ENCODE measurements around the gene P2RX3.

DNA sequence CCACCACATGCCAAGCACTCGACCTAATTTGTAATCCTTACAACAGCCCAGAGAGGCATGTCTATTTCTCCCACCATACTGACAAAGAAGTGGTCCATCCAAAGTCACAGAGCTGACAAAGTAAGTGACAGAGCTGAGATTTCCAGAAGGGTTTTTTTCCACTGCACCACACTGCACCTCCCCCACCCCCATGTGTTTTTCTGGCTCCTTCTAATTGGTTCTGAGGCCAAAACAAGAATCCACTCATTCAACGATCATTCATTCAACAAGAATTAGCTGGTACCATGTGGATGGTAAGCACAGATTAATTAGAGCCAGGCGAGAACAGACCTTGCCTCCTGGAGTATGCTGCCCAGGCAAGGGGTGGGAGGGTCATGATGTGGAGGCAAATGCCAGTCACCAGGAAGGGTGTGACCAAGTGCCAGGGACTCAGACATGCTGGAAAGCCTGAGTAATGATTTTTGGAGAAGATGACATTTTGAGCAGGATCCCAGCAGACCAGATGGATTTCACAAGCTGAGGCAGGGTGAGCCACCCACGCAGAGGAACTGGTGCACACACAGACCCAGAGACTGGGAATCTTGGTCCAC is 67.2 kb downstream of the P2RX3 start:
- TF ChIP-seq EZH2 (IDR thresholded peaks at IDR 0.05; ENCODE audit: borderline replicate concordance, control insufficient read depth, low read depth, low read length) (no peak), POLR2AphosphoS5 (IDR thresholded peaks at IDR 0.05; ENCODE audit: low read length) (no peak), KAT2A (conservative IDR thresholded peaks at IDR 0.05; ENCODE audit: control insufficient read depth, low read depth, low read length) (no peak), TARDBP (IDR thresholded peaks at IDR 0.05; ENCODE audit: borderline replicate concordance) (no peak), ZZZ3 (IDR thresholded peaks at IDR 0.05; ENCODE audit: control insufficient read depth, insufficient read length, low read depth) (no peak), DPF2 (IDR thresholded peaks at IDR 0.05) (no peak), ZNF274 (IDR thresholded peaks at IDR 0.05; ENCODE audit: insufficient read depth, insufficient read length) (no peak), BRCA1 (IDR thresholded peaks at IDR 0.05; ENCODE audit: low read depth, low read length) (no peak), TAF1 (IDR thresholded peaks at IDR 0.05; ENCODE audit: borderline replicate concordance, low read depth, low read length) (no peak), MYB (IDR thresholded peaks at IDR 0.05; ENCODE audit: borderline replicate concordance, low read depth, low read length) (no peak)
- TF ChIP-seq, protein P1, sequence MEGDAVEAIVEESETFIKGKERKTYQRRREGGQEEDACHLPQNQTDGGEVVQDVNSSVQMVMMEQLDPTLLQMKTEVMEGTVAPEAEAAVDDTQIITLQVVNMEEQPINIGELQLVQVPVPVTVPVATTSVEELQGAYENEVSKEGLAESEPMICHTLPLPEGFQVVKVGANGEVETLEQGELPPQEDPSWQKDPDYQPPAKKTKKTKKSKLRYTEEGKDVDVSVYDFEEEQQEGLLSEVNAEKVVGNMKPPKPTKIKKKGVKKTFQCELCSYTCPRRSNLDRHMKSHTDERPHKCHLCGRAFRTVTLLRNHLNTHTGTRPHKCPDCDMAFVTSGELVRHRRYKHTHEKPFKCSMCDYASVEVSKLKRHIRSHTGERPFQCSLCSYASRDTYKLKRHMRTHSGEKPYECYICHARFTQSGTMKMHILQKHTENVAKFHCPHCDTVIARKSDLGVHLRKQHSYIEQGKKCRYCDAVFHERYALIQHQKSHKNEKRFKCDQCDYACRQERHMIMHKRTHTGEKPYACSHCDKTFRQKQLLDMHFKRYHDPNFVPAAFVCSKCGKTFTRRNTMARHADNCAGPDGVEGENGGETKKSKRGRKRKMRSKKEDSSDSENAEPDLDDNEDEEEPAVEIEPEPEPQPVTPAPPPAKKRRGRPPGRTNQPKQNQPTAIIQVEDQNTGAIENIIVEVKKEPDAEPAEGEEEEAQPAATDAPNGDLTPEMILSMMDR (IDR thresholded peaks at IDR 0.05 in 2 of 3, conservative IDR thresholded peaks at IDR 0.05 in 1 of 3; ENCODE audit: control insufficient read depth in 2 of 3, extremely low read depth in 1 of 3, insufficient read depth in 1 of 3, low read depth in 3 of 3, low read length in 3 of 3): no peak
- TF ChIP-seq, protein P2, sequence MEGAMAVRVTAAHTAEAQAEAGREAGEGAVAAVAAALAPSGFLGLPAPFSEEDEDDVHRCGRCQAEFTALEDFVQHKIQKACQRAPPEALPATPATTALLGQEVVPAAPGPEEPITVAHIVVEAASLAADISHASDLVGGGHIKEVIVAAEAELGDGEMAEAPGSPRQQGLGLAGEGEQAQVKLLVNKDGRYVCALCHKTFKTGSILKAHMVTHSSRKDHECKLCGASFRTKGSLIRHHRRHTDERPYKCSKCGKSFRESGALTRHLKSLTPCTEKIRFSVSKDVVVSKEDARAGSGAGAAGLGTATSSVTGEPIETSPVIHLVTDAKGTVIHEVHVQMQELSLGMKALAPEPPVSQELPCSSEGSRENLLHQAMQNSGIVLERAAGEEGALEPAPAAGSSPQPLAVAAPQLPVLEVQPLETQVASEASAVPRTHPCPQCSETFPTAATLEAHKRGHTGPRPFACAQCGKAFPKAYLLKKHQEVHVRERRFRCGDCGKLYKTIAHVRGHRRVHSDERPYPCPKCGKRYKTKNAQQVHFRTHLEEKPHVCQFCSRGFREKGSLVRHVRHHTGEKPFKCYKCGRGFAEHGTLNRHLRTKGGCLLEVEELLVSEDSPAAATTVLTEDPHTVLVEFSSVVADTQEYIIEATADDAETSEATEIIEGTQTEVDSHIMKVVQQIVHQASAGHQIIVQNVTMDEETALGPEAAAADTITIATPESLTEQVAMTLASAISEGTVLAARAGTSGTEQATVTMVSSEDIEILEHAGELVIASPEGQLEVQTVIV (IDR thresholded peaks at IDR 0.05; ENCODE audit: borderline replicate concordance, partially characterized antibody): no peak
- TF ChIP-seq, protein P3, sequence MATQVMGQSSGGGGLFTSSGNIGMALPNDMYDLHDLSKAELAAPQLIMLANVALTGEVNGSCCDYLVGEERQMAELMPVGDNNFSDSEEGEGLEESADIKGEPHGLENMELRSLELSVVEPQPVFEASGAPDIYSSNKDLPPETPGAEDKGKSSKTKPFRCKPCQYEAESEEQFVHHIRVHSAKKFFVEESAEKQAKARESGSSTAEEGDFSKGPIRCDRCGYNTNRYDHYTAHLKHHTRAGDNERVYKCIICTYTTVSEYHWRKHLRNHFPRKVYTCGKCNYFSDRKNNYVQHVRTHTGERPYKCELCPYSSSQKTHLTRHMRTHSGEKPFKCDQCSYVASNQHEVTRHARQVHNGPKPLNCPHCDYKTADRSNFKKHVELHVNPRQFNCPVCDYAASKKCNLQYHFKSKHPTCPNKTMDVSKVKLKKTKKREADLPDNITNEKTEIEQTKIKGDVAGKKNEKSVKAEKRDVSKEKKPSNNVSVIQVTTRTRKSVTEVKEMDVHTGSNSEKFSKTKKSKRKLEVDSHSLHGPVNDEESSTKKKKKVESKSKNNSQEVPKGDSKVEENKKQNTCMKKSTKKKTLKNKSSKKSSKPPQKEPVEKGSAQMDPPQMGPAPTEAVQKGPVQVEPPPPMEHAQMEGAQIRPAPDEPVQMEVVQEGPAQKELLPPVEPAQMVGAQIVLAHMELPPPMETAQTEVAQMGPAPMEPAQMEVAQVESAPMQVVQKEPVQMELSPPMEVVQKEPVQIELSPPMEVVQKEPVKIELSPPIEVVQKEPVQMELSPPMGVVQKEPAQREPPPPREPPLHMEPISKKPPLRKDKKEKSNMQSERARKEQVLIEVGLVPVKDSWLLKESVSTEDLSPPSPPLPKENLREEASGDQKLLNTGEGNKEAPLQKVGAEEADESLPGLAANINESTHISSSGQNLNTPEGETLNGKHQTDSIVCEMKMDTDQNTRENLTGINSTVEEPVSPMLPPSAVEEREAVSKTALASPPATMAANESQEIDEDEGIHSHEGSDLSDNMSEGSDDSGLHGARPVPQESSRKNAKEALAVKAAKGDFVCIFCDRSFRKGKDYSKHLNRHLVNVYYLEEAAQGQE (IDR thresholded peaks at IDR 0.05; ENCODE audit: low read depth, low read length): no peak
- TF ChIP-seq, protein P4, sequence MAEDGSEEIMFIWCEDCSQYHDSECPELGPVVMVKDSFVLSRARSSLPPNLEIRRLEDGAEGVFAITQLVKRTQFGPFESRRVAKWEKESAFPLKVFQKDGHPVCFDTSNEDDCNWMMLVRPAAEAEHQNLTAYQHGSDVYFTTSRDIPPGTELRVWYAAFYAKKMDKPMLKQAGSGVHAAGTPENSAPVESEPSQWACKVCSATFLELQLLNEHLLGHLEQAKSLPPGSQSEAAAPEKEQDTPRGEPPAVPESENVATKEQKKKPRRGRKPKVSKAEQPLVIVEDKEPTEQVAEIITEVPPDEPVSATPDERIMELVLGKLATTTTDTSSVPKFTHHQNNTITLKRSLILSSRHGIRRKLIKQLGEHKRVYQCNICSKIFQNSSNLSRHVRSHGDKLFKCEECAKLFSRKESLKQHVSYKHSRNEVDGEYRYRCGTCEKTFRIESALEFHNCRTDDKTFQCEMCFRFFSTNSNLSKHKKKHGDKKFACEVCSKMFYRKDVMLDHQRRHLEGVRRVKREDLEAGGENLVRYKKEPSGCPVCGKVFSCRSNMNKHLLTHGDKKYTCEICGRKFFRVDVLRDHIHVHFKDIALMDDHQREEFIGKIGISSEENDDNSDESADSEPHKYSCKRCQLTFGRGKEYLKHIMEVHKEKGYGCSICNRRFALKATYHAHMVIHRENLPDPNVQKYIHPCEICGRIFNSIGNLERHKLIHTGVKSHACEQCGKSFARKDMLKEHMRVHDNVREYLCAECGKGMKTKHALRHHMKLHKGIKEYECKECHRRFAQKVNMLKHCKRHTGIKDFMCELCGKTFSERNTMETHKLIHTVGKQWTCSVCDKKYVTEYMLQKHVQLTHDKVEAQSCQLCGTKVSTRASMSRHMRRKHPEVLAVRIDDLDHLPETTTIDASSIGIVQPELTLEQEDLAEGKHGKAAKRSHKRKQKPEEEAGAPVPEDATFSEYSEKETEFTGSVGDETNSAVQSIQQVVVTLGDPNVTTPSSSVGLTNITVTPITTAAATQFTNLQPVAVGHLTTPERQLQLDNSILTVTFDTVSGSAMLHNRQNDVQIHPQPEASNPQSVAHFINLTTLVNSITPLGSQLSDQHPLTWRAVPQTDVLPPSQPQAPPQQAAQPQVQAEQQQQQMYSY (CRISPR knock-in tag; IDR thresholded peaks at IDR 0.05): no peak
